ENCODE results near the gene ARPC1A.

The ARPC1A gene

DNA sequence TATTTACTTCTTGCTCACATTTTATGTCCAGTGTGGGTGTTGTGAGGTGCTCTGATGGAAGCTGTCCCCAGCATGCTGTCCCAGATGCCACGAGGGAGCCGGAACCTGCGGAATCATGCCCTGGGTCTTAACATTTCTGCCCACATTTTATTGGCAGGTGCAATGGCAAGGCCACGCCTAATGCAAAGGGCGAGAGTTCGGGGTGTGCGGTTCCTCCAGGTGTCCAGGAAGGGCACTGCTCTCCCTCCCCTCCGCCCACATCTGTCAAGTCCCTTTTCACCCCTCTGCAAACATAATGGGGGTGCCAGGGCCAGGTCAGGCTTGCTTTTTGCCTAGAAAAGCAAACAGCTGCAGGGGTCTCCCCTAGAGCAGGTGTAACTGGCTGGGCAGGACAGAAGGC is 66.3 kb downstream of the ARPC1A start:
- no peak for DNase-seq

DNA sequence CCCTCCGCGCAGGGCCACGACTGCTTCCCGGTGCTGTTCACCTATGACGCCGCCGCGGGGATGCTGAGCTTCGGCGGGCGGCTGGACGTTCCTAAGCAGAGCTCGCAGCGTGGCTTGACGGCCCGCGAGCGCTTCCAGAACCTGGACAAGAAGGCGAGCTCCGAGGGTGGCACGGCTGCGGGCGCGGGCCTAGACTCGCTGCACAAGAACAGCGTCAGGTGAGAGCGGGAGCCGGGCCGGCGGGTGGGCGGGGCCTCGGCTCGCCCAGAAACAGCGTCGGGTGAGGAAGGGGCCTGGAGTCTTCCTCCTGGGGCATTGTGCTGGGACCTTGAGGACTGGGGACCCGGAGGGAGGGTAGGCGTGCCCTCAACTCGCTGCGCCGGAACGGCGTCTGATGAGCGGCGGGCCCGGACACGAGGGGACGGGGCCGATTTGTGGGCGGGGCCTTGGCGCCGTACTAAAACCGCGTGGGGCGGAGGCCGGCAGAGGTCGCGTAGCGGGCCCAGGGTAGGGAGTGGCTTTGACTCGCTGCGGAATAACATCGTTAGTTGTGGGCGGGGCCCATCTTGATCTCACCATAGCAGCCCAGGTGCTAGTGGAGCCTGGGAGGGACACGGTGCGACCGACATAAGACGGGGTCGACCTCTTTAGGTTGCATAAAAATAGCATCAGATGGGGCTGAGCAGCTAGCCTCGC is 67.1 kb downstream of the ARPC1A start:
- DNase-seq, result peak; percentile 91

DNA sequence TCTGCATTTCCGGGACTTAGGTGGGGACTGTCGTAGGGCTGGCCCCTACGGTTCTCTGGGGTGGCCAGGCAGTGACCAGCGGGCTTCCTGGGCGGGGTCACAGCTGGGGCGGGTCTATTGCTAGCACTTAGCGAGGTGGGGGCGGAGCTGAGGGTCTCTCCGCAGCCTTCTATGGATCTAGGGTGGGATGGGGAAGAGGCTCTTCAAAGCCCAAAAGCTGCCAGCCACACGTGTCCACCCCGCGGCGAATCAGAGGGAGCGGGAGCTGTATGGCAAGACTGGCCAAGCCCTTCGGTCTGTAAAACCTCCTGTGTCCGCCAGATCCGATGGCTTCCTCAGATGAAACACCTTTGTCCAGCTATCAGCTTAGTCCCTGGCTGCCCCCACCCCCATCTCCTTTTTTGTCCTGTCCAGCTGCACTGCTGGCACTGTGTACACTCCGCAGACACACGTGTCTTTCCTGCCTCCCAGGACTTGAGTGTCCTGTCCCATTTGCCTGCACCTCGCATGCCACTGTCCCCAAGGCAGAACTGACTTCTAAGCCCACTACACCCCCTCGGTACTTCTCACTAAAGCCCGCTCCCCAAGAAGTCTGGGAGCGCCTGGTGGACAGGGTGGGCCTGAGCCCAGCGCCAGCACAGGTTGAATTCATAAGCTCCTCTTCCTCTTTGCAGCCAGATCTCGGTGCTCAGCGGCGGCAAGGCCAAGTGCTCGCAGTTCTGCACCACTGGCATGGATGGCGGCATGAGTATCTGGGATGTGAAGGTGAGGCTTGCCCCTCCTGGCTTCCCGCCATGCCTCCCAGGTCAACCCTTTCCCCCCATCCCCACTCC is 67.9 kb downstream of the ARPC1A start:
- no peak for DNase-seq

DNA sequence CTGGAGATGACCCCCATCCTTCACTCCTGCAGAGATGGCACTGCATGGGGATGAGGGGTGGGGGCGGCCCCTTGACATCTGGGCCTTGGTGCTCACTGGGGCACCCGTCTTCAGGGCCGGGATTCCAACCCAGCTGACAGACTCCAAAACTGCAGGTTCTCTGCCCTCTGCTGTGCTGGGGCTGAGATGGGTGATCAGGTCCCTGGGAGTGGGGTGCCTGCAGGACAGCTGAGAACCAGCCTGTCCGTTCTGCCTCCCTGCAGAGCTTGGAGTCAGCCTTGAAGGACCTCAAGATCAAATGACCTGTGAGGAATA is 68.4 kb downstream of the ARPC1A start:
- no peak for DNase-seq

- DNase-seq, result no peak
Measured at GRCh38 chr7:99395616-99396327, 70.1 kb downstream of the ARPC1A start.

- no peak for DNase-seq
Measured at GRCh38 chr7:99396418-99397296, 71.0 kb downstream of the ARPC1A start.

- DNase-seq, result no peak
Measured at GRCh38 chr7:99397297-99397983, 71.7 kb downstream of the ARPC1A start.

DNA sequence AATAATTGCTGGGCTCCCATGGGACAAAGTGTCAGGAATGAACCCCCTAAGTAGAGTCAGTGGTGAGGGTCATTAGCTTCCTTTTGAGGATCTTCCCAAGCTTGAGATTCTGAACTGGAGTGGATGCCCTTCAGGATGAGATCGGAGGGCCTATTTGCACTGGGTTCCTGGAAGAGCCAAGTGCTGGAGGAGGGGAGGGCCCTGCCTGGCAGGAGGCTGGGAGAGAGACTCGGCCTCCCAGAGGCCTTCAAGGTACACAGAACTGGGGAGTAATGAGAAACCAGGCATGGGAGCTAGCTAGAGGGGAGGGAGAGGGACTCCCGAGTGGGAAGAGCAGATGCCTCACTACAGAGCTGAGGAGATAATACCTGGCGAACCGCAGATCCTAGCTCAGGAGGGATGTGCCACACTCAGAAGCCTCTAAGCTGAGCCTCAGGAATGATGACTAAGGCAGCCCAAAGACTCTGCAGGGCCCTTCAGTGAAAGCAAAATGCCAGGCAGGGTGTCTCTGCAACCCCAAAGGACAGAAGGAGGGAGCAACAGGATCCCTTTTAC is 73.3 kb downstream of the ARPC1A start:
- DNase-seq, result no peak

GRCh38 chr7:99399597-99399996 is 73.9 kb downstream of the ARPC1A start:
- DNase-seq, result no peak

- DNase-seq, result no peak
Measured at GRCh38 chr7:99402854-99403253, 77.2 kb downstream of the ARPC1A start.

DNA sequence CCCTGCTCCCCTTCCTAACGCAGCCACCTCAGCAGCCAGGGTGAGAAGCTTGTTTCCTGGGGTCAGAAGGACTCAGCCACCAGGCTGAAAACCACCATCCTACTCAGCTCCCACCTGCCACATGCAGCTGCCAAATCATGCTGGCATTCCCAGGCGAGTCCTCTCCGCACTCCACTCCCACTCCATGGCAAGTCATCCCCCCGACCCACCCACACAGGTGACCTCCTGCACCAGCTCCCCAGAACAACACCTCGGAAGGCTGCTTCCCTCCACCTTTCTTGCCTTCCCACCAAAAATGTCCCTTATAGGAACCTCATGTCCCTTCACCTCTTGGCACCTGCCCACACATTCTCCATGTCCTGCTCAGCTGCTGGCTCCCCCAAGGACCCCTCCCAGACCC is 78.1 kb downstream of the ARPC1A start:
- DNase-seq, result no peak

- no peak for DNase-seq
Measured at GRCh38 chr7:99404235-99404976, 78.7 kb downstream of the ARPC1A start.

- no peak for DNase-seq
Measured at GRCh38 chr7:99404977-99405320, 79.3 kb downstream of the ARPC1A start.

DNA sequence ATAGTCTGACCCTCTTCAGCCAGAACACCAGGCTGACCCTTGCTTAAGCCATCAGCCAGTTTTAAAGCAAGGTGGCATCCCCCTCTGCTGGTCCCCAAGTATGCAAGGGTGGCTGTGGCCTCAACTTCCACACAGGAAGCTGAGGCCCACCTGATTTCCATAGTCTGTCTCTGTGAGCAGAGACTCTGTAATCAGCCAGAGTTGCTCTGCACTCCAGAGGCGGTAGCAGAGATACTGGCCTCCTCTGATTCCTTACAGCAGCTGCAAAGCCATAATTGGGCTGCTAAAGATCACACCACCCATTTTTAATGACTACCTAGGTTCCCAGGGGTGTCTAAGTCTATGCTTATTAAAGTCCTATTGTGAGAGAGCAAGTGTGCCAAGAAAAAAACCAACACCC is 80.9 kb downstream of the ARPC1A start:
- no peak for DNase-seq

DNA sequence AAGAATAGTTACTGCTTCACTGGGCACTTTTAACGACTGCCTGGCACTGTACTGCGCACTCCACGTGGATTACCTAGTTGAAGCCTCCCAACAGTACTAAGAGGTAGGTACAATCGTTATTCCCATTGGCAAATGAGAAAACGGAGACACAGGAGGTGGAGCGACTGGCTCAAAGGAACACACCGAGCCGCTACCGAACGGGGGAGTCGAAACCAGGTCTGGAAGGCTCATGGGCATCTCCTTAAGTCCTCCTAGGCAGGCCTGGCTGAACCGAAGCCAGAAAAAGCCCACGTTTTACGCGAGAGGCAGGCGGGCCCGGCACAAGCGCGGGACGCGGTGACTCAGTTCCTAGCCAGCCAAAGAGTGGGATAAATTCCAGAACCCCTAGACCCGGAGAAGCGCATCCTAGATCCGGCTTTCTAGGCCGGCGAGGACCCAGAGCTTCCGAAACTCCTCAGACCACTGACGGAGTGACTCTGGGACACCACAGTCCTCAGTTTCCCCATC is 82.2 kb downstream of the ARPC1A start:
- peak; percentile 32 for DNase-seq

GRCh38 chr7:99408379-99409191 is 82.9 kb downstream of the ARPC1A start, which contains the start of the genes BUD31 and PDAP1:
BUD31 (plus strand) TSS chr7:99408969; CDS start chr7:99411093, 2,124 bp downstream.
PDAP1 (minus strand) TSS chr7:99408597; CDS start chr7:99408548, 49 bp downstream.
- DNase-seq, result peak; percentile 97

DNA sequence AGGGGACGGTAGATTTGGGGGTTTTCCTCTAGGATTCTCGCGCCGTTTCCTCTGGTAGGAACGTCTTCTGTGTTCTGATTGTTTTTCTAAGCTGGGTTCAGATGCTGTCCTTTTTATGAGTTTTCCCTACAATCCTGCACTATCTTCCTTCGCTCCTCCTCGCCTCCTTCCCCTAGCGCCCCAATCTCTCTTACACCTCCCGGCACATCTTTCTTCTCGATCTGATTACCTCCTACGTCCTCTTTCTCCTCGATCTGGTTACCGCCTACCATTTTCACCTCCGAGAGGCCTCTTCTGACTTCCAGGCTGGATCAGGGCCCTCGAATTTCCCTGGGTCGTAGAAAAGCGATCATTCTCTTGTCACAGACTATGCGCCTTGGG is 83.5 kb downstream of the ARPC1A start:
- no peak for DNase-seq

DNA sequence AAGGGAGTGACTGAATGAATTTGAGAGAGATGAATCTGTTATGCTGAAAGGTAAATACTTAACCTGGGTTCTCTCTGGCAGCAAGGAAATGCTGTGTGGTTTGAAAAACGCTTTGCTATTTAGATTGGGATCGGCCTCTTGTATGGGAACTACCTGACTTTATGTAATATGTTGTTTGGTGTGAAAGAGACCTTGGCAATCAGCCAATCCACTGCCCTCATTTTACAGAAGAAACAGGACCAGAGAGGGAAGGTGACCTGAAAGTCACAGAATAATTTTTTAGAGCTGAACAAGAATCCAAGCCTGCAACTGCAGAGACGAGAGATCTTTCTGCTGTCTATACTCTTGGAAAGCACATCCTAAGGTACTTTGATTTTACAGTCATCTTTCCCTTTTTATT is 84.1 kb downstream of the ARPC1A start:
- DNase-seq, result peak; percentile 39

GRCh38 chr7:99410635-99411034 is 84.9 kb downstream of the ARPC1A start:
- DNase-seq, result no peak

- peak; percentile 39 for DNase-seq
Measured at GRCh38 chr7:99415513-99416127, 89.9 kb downstream of the ARPC1A start.
